GM12892 (cell line): Measurements from ENCODE around the gene BLNK.

ENCODE experiments used
- POLR2A ChIP-seq: IDR thresholded peaks from 2 replicates; pipeline ENCODE4 v1.6.1; 2011; ENCODE audit warnings: low read depth, low read length, control low read depth
- POLR2AphosphoS5 ChIP-seq: IDR thresholded peaks from 2 replicates; pipeline ENCODE4 v1.6.1; 2011; ENCODE audit warnings: low read depth, low read length, control low read depth

- TF ChIP-seq POLR2A (no peak), POLR2AphosphoS5 (no peak)
These were observed 48.5 kb downstream of the BLNK start for GRCh38 chr10:96222908-96223307.
